ENCODE data around the gene CLSTN3. TPM values are rescaled to one million over a fixed set of nuclear protein-coding genes. Genes with fewer than 3 reads are reported as not detected.

Gene CLSTN3
- total and polyA plus RNA-seq, 2 of the 8 experiments (the other 6 are each of a cell fraction or from before 2014, with no cell fraction given) = 20.4 to 26.3 TPM

- WGBS, 2 experiments (ENCODE audit: extremely low coverage in 1 of 2, insufficient coverage in 1 of 2, insufficient read length in 1 of 2, insufficient replicate concordance in 2 of 2, low coverage in 1 of 2, low lambda C conversion rate in 2 of 2, missing lambda C conversion rate in 1 of 2) = 65% methylated on average over 4 of the region's 5 CpGs; no CpG with 5 or more reads in 1 of the 2 experiments
- Histone ChIP-seq H3K18ac (ENCODE audit: extremely low read depth, low read length) (no peak overlapping the region), H3K14ac (ENCODE audit: insufficient read length) (no peak overlapping the region), H3K79me1 (ENCODE audit: low read depth, low read length) (no peaks in the 10 kb centered on the region), H3K23me2 (ENCODE audit: low read depth, low read length) (no peaks in the 10 kb centered on the region), H2BK12ac (ENCODE audit: low read depth, low read length) (no peak overlapping the region), H3K4me2 (ENCODE audit: insufficient read depth in 1 of 2, low read depth in 2 of 2, low read length in 2 of 2) (no peak overlapping the region), H2BK15ac (ENCODE audit: low read length) (no peak overlapping the region), H3K27me3 (replicated peaks in 1 of 4; ENCODE audit: control insufficient read depth in 3 of 4, extremely low read depth in 1 of 4, insufficient read depth in 3 of 4, low read length in 3 of 4) (no peaks in the 10 kb centered on the region), H3K4ac (replicated peaks; ENCODE audit: insufficient read length, low read depth, low read length) (no peak overlapping the region), H3K9ac (replicated peaks in 1 of 4; ENCODE audit: extremely low read depth in 1 of 4, low read depth in 3 of 4, low read length in 3 of 4) (no peak overlapping the region), H4K91ac (replicated peaks; ENCODE audit: insufficient read length, low read length) (no peak overlapping the region), H3K36me3 (ENCODE audit: control insufficient read depth in 2 of 4, insufficient read depth in 4 of 4, low read length in 3 of 4) (no peaks in the 10 kb centered on the region), H4K20me1 (replicated peaks in 1 of 2; ENCODE audit: control insufficient read depth in 1 of 2, insufficient read depth in 2 of 2, low read length in 2 of 2) (no peaks in the 10 kb centered on the region), H2BK20ac (ENCODE audit: low read length) (no peak overlapping the region), H3K27ac (ENCODE audit: low read depth, low read length) (no peak overlapping the region), H2AFZ (ENCODE audit: low read length) (no peak overlapping the region), H2AK5ac (ENCODE audit: low read depth, low read length) (no peak overlapping the region), H4K8ac (ENCODE audit: extremely low read depth, insufficient read depth, low read length) (no peak overlapping the region; the same call in 1 of the 2 replicates), H2BK5ac (ENCODE audit: low read depth, low read length) (no peak overlapping the region; the same call in 1 of the 2 replicates), H3K56ac (replicated peaks; ENCODE audit: insufficient read length, low read depth, low read length) (no peak overlapping the region), H3K79me2 (ENCODE audit: control insufficient read depth in 1 of 2, insufficient read depth in 2 of 2, low read length in 2 of 2) (no peaks in the 10 kb centered on the region), H3K9me3 (ENCODE audit: insufficient read depth in 2 of 2, low read depth in 1 of 2, low read length in 1 of 2) (no peaks in the 10 kb centered on the region), H3K4me1 (replicated peaks in 1 of 4; ENCODE audit: control insufficient read depth in 3 of 4, insufficient read depth in 4 of 4, low read length in 3 of 4) (no peaks in the 10 kb centered on the region), H3K23ac (ENCODE audit: insufficient read length) (no peak overlapping the region), H2BK120ac (replicated peaks; ENCODE audit: low read depth, low read length) (no peak overlapping the region), H4K5ac (ENCODE audit: insufficient read length, low read depth, low read length) (no peak overlapping the region), H3K4me3 (ENCODE audit: extremely low read depth in 1 of 4, insufficient read depth in 2 of 4, low read depth in 3 of 4, low read length in 4 of 4) (no peak overlapping the region)
- TF ChIP-seq HDAC2 (IDR thresholded peaks at IDR 0.05; ENCODE audit: borderline replicate concordance in 1 of 2, low read depth in 2 of 2, low read length in 2 of 2) (no peak), YY1 (IDR thresholded peaks at IDR 0.05; ENCODE audit: low read depth, low read length) (no peak)
- CTCF ChIA-PET (ENCODE audit: partially characterized antibody) = interaction anchor here (2.5 to 9.5 kb wide), 3 partner anchors 10 to 21 kb away, joined by 8 to 67 read pairs (median 21); partner anchors contain the start of gene C1RL
- no peak for DNase-seq (ENCODE audit: low read depth in 1 of 2, low spot score in 2 of 2)
- POLR2A ChIA-PET (ENCODE audit: partially characterized antibody) = interaction anchor here (1.1 kb wide), 1 partner anchor 177 kb away, joined by 3 read pairs; the partner anchor contains the start of genes C12orf57 and RNU7-1
- no peak for FAIRE-seq
These were observed 8.8 kb upstream of the CLSTN3 start for GRCh38 chr12:7121324-7121723.
